HepG2 (cell line): ENCODE measurements around the gene SNAPIN. TPM values are rescaled to one million over a fixed set of nuclear protein-coding genes. Genes with fewer than 3 reads are reported as not detected.

ENCODE experiments used
- AGO1 ChIP-seq: fragments of 200-400 bp; formaldehyde crosslinking; IDR thresholded peaks from 2 replicates; pipeline ENCODE4 v1.6.1; 2017; ENCODE audit warnings: mild to moderate bottlenecking, low read depth, low read length, moderate library complexity; ENCODE audit not compliant: poor library complexity, severe bottlenecking
- FOXA1 ChIP-seq, 2 experiments: fragments of 450-650 bp in 1 of 2; sonication (generic) in 1 of 2; formaldehyde crosslinking in 1 of 2; IDR thresholded peaks; 2 replicates each; pipeline versions ENCODE4 v1.4.0 to v1.6.1; 2016 to 2020; ENCODE audit warnings: missing genetic modification reagents in 1 of 2
- FOXK1 ChIP-seq: sonication (generic); formaldehyde crosslinking; IDR thresholded peaks from 2 replicates; pipeline ENCODE4 v1.4.0; 2020; ENCODE audit warnings: low read depth, missing genetic modification reagents, borderline replicate concordance
- FOXM1 ChIP-seq: sonication (generic); formaldehyde crosslinking; IDR thresholded peaks from 2 replicates; pipeline ENCODE4 v1.5.0; 2020; ENCODE audit warnings: missing genetic modification reagents
- GMEB1 ChIP-seq: sonication (generic); formaldehyde crosslinking; IDR thresholded peaks from 2 replicates; pipeline ENCODE4 v1.5.1; 2020; ENCODE audit warnings: missing genetic modification reagents, mild to moderate bottlenecking, borderline replicate concordance
- HNF4G ChIP-seq, 2 experiments: sonication (generic) in 1 of 2; formaldehyde crosslinking in 1 of 2; IDR thresholded peaks; 2 replicates each; pipeline versions ENCODE4 v1.4.0 to v1.6.1; 2011 to 2020; ENCODE audit warnings: borderline replicate concordance in 2 of 2, low read depth in 2 of 2, mild to moderate bottlenecking in 2 of 2, low read length in 1 of 2, missing genetic modification reagents in 1 of 2, moderate library complexity in 1 of 2
- SOX6 ChIP-seq, 2 experiments: fragments of 450-650 bp in 1 of 2; sonication (generic) in 1 of 2; formaldehyde crosslinking in 1 of 2; IDR thresholded peaks; 2 replicates each; pipeline versions ENCODE4 v1.4.0 to v1.6.1; 2017 to 2020; ENCODE audit warnings: antibody characterized with exemption in 1 of 2, mild to moderate bottlenecking in 1 of 2, missing genetic modification reagents in 1 of 2
- TBX2 ChIP-seq: sonication (generic); formaldehyde crosslinking; IDR thresholded peaks from 2 replicates; pipeline ENCODE4 v1.5.0; 2020; ENCODE audit warnings: missing genetic modification reagents, mild to moderate bottlenecking, borderline replicate concordance
- ZBTB34 ChIP-seq: sonication (generic); formaldehyde crosslinking; IDR thresholded peaks from 2 replicates; pipeline ENCODE4 v1.8.0; 2022; ENCODE audit warnings: mild to moderate bottlenecking, missing genetic modification reagents
- ZBTB38 ChIP-seq: sonication (generic); formaldehyde crosslinking; IDR thresholded peaks from 2 replicates; pipeline ENCODE4 v1.5.1; 2020; ENCODE audit warnings: mild to moderate bottlenecking, missing genetic modification reagents
- ZEB1 ChIP-seq: IDR thresholded peaks from 2 replicates; pipeline ENCODE4 v1.6.1; 2012; ENCODE audit warnings: mild to moderate bottlenecking, low read depth, inconsistent platforms; ENCODE audit not compliant: insufficient replicate concordance
- ZKSCAN1 ChIP-seq: fragments of 150-350 bp; IDR thresholded peaks from 2 replicates; pipeline ENCODE4 v1.6.1; 2014; ENCODE audit warnings: low read length
- ZMYM3 ChIP-seq: sonication (generic); formaldehyde crosslinking; IDR thresholded peaks from 2 replicates; pipeline ENCODE4 v1.5.1; 2020; ENCODE audit warnings: mild to moderate bottlenecking, missing genetic modification reagents
- ZNF20 ChIP-seq: sonication (generic); formaldehyde crosslinking; IDR thresholded peaks from 2 replicates; pipeline ENCODE4 v1.4.0; 2020; ENCODE audit warnings: mild to moderate bottlenecking, moderate library complexity, missing genetic modification reagents
- ZNF205 ChIP-seq: IDR thresholded peaks from 2 replicates; pipeline ENCODE4 v1.6.1; 2018; ENCODE audit warnings: missing biosample characterization, missing genetic modification reagents
- ZNF468 ChIP-seq: sonication (generic); formaldehyde crosslinking; IDR thresholded peaks from 2 replicates; pipeline ENCODE4 v1.8.0; 2022; ENCODE audit warnings: mild to moderate bottlenecking, moderate library complexity, missing genetic modification reagents
- ZNF572 ChIP-seq: sonication (generic); formaldehyde crosslinking; IDR thresholded peaks from 2 replicates; pipeline ENCODE4 v1.5.1; 2020; ENCODE audit warnings: mild to moderate bottlenecking, missing genetic modification reagents
- ZNF674 ChIP-seq: sonication (generic); formaldehyde crosslinking; IDR thresholded peaks from 2 replicates; pipeline ENCODE4 v1.5.0; 2020; ENCODE audit warnings: low read depth, mild to moderate bottlenecking, missing genetic modification reagents
- ZNF747 ChIP-seq: sonication (generic); formaldehyde crosslinking; IDR thresholded peaks from 2 replicates; pipeline ENCODE4 v1.8.1; 2023; ENCODE audit warnings: missing genetic modification reagents, mild to moderate bottlenecking, borderline replicate concordance
- ZNF761 ChIP-seq: sonication (generic); formaldehyde crosslinking; conservative IDR thresholded peaks from 2 replicates; pipeline ENCODE4 v1.4.0; 2020; ENCODE audit warnings: mild to moderate bottlenecking, missing genetic modification reagents
- polyA plus RNA-seq, 8 experiments: library from polyadenylated mRNA; depleted of rRNA in 3 of 8; stranded (reverse) in 7 of 8; unstranded in 1 of 8; fragments of >200 nt; fragmentation: Illumina TruSeq in 4 of 8; extraction: Trizol in 4 of 8; gene quantifications; 2 replicates each; pipeline versions ENCODE4 v1.2.1 to v1.2.3, GENCODE V29; 2011 to 2016; ENCODE audit warnings: low read depth in 4 of 8, missing spikeins in 1 of 8, mixed read lengths in 1 of 8; ENCODE audit not compliant: insufficient read depth in 1 of 8
- total RNA-seq, 5 experiments: library from RNA; depleted of rRNA; stranded (reverse); fragments of >200 nt; fragmentation: Illumina TruSeq; extraction: Trizol; gene quantifications; 2 replicates each; pipeline ENCODE4 v1.2.3, GENCODE V29; 2016; ENCODE audit warnings: low read depth in 1 of 5
- TF ChIP-seq, protein P1 (sequence below): sonication (generic); formaldehyde crosslinking; IDR thresholded peaks from 2 replicates; pipeline ENCODE4 v1.4.0; 2020; ENCODE audit warnings: mild to moderate bottlenecking, missing genetic modification reagents, borderline replicate concordance

Gene SNAPIN
- total and polyA plus RNA-seq, 2 of the 13 experiments (the other 11 are each of a cell fraction or from before 2014, with no cell fraction given): 23.9 to 25.7 TPM

GRCh38 chr1:153658400-153659174 is at the start of gene SNAPIN (continued):
- TF ChIP-seq, protein P1, sequence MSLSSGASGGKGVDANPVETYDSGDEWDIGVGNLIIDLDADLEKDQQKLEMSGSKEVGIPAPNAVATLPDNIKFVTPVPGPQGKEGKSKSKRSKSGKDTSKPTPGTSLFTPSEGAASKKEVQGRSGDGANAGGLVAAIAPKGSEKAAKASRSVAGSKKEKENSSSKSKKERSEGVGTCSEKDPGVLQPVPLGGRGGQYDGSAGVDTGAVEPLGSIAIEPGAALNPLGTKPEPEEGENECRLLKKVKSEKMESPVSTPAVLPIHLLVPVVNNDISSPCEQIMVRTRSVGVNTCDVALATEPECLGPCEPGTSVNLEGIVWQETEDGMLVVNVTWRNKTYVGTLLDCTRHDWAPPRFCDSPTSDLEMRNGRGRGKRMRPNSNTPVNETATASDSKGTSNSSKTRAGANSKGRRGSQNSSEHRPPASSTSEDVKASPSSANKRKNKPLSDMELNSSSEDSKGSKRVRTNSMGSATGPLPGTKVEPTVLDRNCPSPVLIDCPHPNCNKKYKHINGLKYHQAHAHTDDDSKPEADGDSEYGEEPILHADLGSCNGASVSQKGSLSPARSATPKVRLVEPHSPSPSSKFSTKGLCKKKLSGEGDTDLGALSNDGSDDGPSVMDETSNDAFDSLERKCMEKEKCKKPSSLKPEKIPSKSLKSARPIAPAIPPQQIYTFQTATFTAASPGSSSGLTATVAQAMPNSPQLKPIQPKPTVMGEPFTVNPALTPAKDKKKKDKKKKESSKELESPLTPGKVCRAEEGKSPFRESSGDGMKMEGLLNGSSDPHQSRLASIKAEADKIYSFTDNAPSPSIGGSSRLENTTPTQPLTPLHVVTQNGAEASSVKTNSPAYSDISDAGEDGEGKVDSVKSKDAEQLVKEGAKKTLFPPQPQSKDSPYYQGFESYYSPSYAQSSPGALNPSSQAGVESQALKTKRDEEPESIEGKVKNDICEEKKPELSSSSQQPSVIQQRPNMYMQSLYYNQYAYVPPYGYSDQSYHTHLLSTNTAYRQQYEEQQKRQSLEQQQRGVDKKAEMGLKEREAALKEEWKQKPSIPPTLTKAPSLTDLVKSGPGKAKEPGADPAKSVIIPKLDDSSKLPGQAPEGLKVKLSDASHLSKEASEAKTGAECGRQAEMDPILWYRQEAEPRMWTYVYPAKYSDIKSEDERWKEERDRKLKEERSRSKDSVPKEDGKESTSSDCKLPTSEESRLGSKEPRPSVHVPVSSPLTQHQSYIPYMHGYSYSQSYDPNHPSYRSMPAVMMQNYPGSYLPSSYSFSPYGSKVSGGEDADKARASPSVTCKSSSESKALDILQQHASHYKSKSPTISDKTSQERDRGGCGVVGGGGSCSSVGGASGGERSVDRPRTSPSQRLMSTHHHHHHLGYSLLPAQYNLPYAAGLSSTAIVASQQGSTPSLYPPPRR: no peak
- TF ChIP-seq ZNF205: no peak
- no peak for TF ChIP-seq SOX6 (IDR thresholded peaks at IDR 0.05)
- TF ChIP-seq SOX6 (CRISPR knock-in tag; IDR thresholded peaks at IDR 0.05): peak; percentile 52; the same call in 1 of the 2 replicates
- TF ChIP-seq ZNF572 (CRISPR knock-in tag): no peak
- TF ChIP-seq FOXK1 (CRISPR knock-in tag): no peak
- peak; percentile 84 for TF ChIP-seq GMEB1 (CRISPR knock-in tag)
- no peak for TF ChIP-seq ZNF20
- TF ChIP-seq FOXM1 (CRISPR knock-in tag): no peak
- no peak for TF ChIP-seq ZMYM3 (CRISPR knock-in tag)
- TF ChIP-seq ZNF468: no peak
- no peak for TF ChIP-seq AGO1
- peak; percentile 80; the same call in 1 of the 2 replicates for TF ChIP-seq ZBTB38 (CRISPR knock-in tag)
- no peak for TF ChIP-seq HNF4G (IDR thresholded peaks at IDR 0.05; ENCODE audit: borderline replicate concordance, low read depth, low read length)
- TF ChIP-seq HNF4G (CRISPR knock-in tag; IDR thresholded peaks at IDR 0.05; ENCODE audit: borderline replicate concordance, low read depth): no peak
- no peak for TF ChIP-seq ZNF747
- no peak for TF ChIP-seq FOXA1 (IDR thresholded peaks at IDR 0.05)
- no peak; the same call in 1 of the 2 replicates for TF ChIP-seq FOXA1 (CRISPR knock-in tag; IDR thresholded peaks at IDR 0.05)
- TF ChIP-seq ZBTB34 (CRISPR knock-in tag): no peak
- no peak for TF ChIP-seq ZNF674
- TF ChIP-seq ZKSCAN1: no peak
- TF ChIP-seq ZNF761 (CRISPR knock-in tag): no peak
- TF ChIP-seq ZEB1: no peak
- peak; percentile 71 for TF ChIP-seq TBX2 (CRISPR knock-in tag)
